ENCODE data around the gene ALOX5. TPM values are rescaled to one million over a fixed set of nuclear protein-coding genes. Genes with fewer than 3 reads are reported as not detected.
A peak's percentile ranks its signal among the peaks of the same experiment; 100 is the strongest.
"Not testable (repeated sequence)": the region's sequence is repeated elsewhere in the genome, so short reads cannot be mapped to it uniquely, and the experiment has no call there.

Gene ALOX5
- total RNA-seq, 1 experiment from 2014 or later = not detected

DNA sequence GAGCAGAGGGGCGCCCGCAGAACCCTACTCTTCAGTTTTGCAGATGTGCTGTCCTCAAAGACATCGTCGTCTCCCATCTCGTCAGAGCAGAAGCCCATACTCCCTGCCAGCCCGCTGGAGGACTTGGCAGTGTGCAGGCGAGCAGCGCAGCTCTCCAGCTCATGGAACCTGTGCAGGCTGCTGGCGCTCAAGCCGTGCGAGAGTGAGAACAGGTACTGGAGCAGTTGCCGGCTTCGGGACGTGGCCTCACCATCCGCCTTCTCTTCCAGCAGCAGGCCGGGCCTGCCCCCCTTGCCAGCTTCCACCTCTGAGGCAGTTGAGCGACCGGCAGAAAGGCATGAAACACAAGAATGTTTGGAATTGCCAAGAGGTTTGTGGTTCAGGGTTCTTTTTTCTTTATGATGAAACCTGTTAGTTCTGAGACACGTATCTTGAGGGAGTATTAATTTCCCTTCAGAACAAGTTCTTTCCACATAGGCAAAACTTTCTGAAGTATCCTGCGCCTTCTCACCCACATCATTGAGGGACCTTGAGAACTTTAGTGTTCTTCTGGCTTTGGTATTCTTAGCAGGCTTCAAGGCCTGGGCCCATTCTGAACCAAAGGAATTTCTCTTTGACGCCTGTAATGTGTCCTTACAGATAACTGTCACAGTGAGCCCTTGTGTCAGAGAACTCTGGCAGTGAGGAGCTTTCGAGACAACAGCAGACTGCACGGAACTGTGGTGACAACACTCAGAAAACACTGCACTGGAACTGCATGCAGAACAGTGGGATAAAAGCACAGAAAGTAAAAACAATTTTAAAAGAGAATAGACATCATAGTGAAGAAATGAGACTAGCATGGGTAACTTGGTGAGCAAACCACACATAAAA lies 89.5 kb downstream of the ALOX5 start:
- DNase-seq (ENCODE audit: low read depth) = no peak

GRCh38 chr10:45464958-45465567 lies 91.0 kb downstream of the ALOX5 start:
- DNase-seq (ENCODE audit: low read depth) = peak; percentile 68

DNA sequence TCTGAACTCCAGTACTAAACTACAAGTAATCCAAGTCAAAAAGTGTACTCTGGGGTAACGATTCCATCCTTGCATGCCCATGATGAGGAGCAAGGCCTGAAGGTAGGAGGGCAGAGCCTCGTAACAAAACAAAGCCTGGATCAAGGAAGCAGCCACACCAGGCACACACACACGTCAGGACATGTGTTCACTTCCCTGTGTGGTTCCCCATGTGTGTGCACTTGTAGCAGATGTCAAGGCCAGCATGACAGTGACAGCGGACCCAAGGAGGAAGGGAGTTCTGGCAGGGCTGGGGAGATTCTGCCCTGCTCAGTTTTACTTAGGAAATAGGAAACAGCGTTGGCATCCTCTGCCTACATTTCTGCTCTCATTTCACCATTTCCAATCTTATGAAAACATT lies 92.8 kb downstream of the ALOX5 start:
- DNase-seq (ENCODE audit: low read depth) = no peak

- no peak for DNase-seq (ENCODE audit: low read depth)
These were observed 94.1 kb downstream of the ALOX5 start for GRCh38 chr10:45468079-45468478.

GRCh38 chr10:45470098-45471012 lies 96.3 kb downstream of the ALOX5 start:
- no peak for DNase-seq (ENCODE audit: low read depth)

- no peak for DNase-seq (ENCODE audit: low read depth)
These were observed 97.0 kb downstream of the ALOX5 start for GRCh38 chr10:45471059-45471458.

- no peak for DNase-seq (ENCODE audit: low read depth)
These were observed 97.7 kb downstream of the ALOX5 start for GRCh38 chr10:45471531-45472310.

DNA sequence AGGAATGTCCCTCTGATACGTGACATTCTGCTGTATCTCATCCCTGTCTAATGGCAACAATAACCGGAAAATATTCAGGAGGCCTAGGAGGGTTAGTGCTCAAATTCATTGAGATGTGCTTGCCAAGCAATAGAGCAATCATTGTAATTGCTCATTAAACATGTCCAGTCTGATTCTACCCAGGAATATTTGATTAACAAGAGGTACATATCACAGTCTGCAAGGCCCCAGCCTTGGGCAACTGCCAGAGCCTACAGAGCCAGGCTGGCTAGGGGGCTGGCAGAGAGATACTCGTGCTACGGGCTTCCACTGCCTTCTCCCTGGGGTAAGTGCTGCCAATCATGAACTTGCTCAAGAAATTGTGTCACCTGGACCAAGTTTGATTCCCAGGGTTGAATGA lies 99.1 kb downstream of the ALOX5 start:
- DNase-seq (ENCODE audit: low read depth) = no peak

GRCh38 chr10:45476559-45476958 lies 102.5 kb downstream of the ALOX5 start:
- no peak for DNase-seq (ENCODE audit: low read depth)

- DNase-seq (ENCODE audit: low read depth) = no peak
These were observed 106.3 kb downstream of the ALOX5 start for GRCh38 chr10:45480294-45480693.

- DNase-seq (ENCODE audit: low read depth) = not testable (repeated sequence)
These were observed 107.1 kb downstream of the ALOX5 start for GRCh38 chr10:45481100-45481499.

DNA sequence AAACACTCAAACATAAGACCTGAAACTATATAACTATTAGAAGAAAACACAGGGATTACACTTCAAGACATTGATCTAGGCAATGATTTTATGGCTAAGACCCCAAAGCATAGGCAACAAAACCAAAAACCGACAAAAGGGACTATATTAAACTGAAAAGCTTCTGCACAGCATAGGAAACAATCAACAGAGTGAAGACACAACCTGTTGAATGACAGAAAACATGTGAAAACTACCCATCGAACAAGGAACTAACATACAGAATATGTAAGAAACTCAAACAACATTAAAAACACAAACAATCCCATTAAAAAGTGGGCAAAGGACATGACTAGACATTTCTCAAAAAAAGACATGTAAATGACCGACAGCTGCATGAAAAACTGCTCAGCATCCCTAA lies 109.0 kb downstream of the ALOX5 start:
- no peak for DNase-seq (ENCODE audit: low read depth)

- DNase-seq (ENCODE audit: low read depth) = no peak
These were observed 113.7 kb downstream of the ALOX5 start for GRCh38 chr10:45487735-45488134.

- no peak for DNase-seq (ENCODE audit: low read depth)
These were observed 114.3 kb downstream of the ALOX5 start for GRCh38 chr10:45488365-45488764.

DNA sequence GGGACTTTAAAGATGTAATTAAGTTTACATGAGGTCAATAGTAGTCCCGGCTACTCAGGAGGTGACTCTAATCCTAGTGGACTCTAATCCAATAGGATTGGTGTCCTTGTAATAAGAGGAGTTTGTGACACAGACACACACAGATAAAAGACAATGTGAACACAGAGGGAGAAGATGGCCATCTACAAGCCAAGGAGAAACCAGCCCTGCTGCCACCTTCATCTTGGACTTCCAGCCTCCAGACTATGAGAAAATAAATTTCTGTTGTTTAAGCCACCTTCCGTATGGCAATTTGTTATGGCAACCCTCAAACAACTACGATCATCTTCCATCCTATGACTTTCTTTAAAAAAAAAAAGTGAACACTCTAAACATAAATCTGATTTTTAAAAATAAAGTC lies 116.3 kb downstream of the ALOX5 start:
- no peak for DNase-seq (ENCODE audit: low read depth)

- DNase-seq (ENCODE audit: low read depth) = no peak
These were observed 117.0 kb downstream of the ALOX5 start for GRCh38 chr10:45491061-45491460.

Other genes with a start within 250 kb of the ALOX5 start
- gene OR13A1, start 58.6 kb upstream of the ALOX5 start, total RNA-seq (2014; rRNA removed; shearing (Covaris generic)) = not detected in 2 replicates